NCI-H187 treated with DMSO at 0.1 percent for 48 hours (cell line): ENCODE results near the gene ZNF385C.
"Not testable (repeated sequence)": the region's sequence is repeated elsewhere in the genome, so short reads cannot be mapped to it uniquely, and the experiment has no call there.

Experiments used
- DNase-seq: peaks from one replicate; lab custom pipeline; 2025; lab: John Stamatoyannopoulos, UW

ZNF385C gene

DNA sequence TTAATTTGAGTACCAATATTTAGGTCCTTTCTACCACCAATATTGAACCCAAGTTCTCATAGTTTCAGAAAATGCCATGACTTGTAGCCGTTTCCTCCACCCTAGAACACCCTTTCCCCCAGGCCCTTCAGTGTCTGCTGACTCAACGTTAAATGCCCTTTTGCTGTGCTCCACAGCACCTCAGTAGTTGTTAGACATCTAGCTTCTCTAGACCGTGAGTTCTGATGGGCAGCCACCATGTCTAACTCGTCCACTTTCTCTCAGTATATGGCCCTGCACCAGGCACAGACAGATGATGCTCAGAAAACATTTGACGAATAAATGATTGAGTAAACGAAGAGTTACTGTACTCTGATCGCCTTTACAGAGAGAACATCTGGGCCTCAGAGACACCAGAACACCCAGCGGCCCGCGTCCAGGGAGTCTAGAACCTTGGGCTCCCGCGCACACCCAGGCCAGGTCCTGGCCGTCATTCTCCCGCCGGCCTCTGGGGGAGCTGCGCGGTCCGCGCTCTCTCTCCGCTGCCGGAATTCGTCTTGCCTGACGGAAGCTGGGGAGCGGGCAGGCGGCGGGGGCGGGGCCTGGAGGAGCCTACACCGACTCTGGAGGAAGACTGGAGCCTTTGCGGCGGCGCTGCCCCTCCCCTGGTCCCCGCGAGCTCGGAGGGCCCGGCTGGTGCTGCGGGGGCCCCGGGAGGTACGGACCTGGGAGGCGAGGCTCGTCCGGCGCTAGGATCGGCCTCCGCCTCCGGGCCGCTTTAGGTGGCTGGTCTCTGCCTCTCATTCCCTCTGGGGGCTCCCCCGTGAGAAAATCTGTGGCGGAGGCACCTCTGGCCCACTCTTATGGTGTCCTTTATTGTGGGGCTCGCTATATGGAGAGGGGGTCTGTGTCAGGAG, 78.5 kb downstream of the ZNF385C start, which contains the start of gene NKIRAS2:
TSS of gene NKIRAS2 (plus strand) at position 582 of the 896 bp plus-strand sequence. CDS start 1,488 bp downstream, outside the sequence.
- DNase-seq, result peak; percentile 55

- DNase-seq, result no peak
These were observed 79.3 kb downstream of the ZNF385C start for GRCh38 chr17:42018988-42019387.

GRCh38 chr17:42018339-42018738, 79.9 kb downstream of the ZNF385C start:
- DNase-seq, result no peak

GRCh38 chr17:42017866-42018200, 80.4 kb downstream of the ZNF385C start:
- no peak for DNase-seq

- DNase-seq, result peak; percentile 77
These were observed 81.1 kb downstream of the ZNF385C start, which contains the start of gene DNAJC7 for GRCh38 chr17:42016941-42017865. TSS of gene DNAJC7 (minus strand) at chr17:42017439. CDS start at chr17:42017416, 23 bp downstream.

GRCh38 chr17:42016411-42016831, 81.9 kb downstream of the ZNF385C start:
- DNase-seq, result no peak

- DNase-seq, result not testable (repeated sequence)
These were observed 84.5 kb downstream of the ZNF385C start for GRCh38 chr17:42013740-42014139.

GRCh38 chr17:42012363-42012762, 85.9 kb downstream of the ZNF385C start:
- DNase-seq, result not testable (repeated sequence)

DNA sequence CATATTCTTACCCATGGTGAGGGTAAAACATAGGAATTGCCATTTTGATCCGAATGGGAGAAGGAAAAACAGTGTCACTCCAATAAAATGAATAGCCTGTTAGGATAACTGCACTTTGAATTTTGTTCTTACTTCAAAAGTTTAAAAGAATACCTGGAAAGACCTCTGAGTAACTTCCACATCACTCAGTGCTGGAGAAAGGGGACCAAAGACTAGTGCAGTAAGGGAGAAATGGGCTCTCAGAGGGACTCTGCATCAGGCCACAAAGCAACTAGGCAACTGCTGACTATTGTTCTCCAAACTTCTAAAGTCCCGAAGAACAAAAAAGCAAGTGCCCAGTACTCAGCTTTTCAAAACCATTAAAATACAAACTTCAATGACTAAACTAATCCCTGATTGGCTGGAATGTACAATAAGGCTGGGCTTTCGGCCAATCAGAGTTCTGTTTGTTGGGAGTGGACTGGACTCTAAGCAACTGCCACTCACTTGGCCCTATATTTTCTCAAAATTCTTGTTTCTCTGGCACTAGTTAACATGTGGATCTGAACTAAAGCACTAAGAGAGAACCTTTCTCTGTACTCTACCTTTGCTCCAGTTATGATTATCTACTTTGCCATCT, 87.3 kb downstream of the ZNF385C start:
- DNase-seq, result no peak

GRCh38 chr17:42010266-42010680, 88.0 kb downstream of the ZNF385C start:
- DNase-seq, result not testable (repeated sequence)

DNA sequence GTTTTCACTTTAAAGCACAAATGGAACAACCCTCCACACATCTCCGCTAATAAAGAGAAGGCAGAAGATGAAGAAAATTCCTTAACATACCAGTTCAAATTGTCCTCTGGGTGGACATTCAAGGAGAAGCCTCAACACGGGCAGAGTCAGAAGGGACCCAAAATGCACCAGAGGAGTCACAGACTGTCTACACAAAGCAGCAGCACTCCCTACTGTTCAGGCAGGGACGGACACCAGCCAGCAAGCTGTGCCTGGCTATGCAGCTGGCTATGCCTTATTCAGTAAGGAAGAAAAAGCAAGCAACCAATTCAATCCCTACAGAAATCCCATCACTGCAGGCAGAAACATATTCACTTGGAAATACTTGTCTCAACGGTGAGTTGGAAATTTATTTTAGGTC, 89.1 kb downstream of the ZNF385C start:
- no peak for DNase-seq

DNA sequence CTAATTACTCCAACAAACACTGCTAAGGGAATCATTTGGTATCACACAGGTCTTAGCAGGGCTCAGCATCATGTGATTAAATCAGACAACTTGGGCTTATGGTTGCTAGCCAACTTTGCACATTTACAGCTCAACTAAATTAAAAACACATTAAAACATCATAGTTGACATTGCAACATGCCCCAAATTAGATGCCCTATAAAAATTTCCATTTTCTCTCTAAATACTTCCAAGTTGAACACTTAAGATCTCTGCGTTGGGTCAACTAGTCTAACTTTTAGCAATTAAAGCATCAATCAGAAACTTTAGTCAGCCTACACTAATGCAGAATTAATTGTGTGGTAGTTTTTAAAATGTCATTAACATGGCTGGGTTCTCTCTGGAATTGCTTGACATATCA, 93.1 kb downstream of the ZNF385C start:
- no peak for DNase-seq

DNA sequence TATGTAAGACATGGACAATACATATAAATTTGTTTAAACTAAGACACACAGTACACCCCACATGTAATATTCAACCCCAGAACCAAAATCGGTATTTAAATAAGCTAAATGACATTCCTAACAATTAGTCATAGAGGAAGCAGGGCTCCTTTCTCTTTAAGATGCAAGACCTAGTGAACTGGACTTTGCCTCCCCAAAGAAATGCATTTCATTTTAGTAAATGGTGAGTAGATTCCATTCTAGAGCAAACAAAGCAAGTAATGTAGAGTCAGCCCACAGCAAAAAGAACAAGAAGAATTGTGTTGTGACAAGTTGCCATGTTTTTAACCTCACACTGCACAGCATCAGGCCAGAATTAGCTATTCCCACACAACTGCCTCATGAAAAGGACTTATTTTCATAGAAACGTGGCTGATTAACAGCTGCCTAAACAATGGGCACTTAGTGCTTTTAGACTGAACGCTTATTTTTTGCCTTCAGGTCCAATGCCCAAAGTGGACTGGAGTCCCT, 95.4 kb downstream of the ZNF385C start:
- DNase-seq, result no peak

DNA sequence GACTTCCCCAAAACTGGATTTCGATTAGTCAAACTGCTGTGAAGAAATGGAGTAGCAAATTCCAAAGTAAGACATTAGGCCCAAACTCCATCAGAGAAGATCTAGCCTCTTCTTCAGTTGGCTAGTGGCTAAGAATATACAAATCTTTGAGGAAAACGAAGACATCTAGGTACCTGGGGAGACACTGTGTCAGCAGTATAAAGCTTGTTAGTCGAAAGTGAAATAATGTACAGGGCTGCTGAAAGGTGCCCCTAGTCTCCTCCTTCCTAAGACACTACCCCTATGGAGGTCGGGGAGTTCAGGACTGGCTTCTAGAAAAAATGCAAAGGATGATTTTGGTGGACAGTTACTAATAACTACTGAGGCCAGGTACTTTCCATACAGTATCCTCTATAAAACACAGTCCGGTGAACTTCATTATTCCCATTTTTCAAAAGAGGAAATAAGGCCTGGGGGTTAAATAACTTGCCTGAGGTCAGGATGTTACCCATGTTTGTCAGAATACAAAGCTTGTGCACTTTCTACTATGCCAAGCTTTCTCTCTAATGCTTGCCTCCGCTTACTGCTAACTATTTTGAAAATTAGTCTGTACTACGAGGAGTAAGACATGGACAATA, 96.0 kb downstream of the ZNF385C start:
- DNase-seq, result no peak

- no peak for DNase-seq
These were observed 96.5 kb downstream of the ZNF385C start for GRCh38 chr17:42001729-42002128.

DNA sequence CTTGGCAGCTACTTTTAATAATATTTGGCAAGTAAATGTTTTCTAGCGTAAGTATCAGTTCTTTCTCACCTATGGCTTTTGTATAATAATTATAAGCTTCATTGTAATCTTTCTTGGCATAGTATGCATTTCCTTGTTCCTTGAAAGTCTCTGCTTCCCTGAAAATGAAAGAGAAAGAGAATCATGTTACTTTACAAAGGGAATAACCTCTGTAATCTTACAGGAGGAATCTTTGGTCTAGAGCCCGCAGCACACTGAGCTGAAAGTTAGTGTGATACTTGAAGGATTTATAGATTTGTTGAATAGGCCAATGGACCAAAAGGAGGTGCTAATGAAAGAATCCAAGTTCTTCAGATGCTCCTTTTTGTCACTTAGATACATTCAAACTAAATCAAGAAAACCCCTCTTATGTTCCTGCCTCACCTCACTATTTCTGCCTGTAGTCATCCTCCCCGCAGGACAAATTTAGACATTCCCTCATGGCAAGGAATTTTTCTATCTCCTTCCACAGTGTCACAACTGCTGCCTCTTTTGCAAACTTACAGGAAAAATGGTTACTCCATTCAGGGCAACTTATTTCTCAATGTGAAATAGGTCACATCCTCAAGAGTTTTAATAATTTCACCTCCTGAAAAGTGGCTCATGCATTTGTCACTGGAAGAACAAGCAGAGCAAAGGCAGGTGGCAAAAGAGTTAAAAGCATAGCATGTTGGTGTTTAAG, 97.7 kb downstream of the ZNF385C start:
- no peak for DNase-seq

DNA sequence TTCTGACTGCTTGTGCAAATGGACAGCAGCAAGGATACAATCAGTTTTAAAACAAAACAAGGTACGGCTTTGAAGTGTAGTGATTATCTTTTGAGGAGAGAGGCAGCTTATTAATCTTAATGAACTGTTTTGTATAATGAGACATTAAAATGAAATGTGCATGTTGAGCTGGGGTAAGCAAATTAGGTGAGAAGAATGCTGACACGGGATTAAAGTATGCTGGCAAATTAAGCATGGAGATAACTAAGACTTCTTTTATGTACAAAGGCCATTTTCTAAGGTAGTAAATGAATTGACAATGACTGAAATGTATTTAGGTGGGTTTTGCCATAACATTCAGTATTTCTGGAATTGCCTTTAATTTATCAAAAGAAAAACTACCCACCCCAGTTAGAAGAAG, 99.8 kb downstream of the ZNF385C start:
- no peak for DNase-seq

DNA sequence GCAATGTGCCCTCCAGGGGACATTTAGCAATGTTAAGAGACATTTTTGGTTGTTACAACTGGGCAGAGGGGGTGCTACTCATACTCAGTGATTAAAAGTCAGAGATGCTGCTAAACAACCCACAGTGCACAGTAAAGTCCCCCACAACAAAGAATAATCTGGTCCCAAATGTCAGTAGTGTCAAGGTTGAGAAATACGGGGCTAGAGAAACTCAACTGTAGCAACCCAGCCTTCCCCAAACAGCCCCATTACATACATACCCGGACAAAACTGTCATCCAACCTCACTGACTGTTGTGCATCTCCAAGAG, 101.5 kb downstream of the ZNF385C start:
- no peak for DNase-seq

DNA sequence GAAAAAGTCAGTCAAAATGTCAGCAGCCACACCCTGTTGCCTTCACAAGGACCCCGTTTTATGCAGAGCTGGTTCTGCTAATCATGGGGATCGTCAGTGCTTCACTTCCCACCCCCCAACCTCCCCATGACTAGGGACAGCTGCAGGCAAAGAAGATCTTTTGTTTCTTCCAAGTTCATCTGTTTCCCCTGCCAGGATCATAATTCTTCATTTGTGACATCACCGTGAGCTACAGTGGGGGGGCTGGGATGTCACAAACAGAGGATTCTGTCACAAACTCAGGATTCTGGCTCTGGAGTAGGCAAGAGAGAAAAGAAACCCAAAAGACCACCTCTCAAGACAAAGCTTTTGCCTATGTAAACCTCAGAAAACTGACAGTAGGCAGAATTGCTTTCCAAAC, 105.7 kb downstream of the ZNF385C start:
- no peak for DNase-seq

GRCh38 chr17:41989702-41990419, 108.4 kb downstream of the ZNF385C start:
- DNase-seq, result no peak
